MCF 10A (cell line): ENCODE data around the gene GAS2. TPM values are rescaled to one million over a fixed set of nuclear protein-coding genes. Genes with fewer than 3 reads are reported as not detected.

Experiments
- BruUV-seq: library from RNA; stranded (reverse); fragments of 400-500 nt; replicated peaks from 2 replicates; lab custom pipeline; 2021; lab: Mats Ljungman, UMichigan
- CTCF ChIA-PET: fragments of 300-600 bp; sonication (Branson Sonifier 250); formaldehyde crosslinking; extraction: SDS; loops from one replicate; lab custom pipeline; 2021; ENCODE audit warnings: antibody characterized with exemption, inconsistent platforms; lab: Yijun Ruan, JAX
- POLR2A ChIA-PET: fragments of 300-600, 350-650 bp; sonication (Branson Sonifier 250); formaldehyde crosslinking; extraction: SDS; loops from one replicate; lab custom pipeline; 2020; ENCODE audit warnings: antibody characterized with exemption, inconsistent platforms; lab: Yijun Ruan, JAX
- DNase-seq: peaks from one replicate; pipeline ENCODE4 v3.0.0-alpha.2; 2018; ENCODE audit not compliant: unreplicated experiment
- H3K27ac Mint-ChIP-seq: one replicate; pipeline ENCODE4 v1.8.0; 2022; ENCODE audit warnings: mild to moderate bottlenecking, low read depth, mixed read lengths; ENCODE audit not compliant: unreplicated experiment
- H3K27me3 Mint-ChIP-seq: one replicate; pipeline ENCODE4 v1.8.0; 2022; ENCODE audit warnings: mixed read lengths; ENCODE audit not compliant: insufficient read depth, unreplicated experiment
- H3K36me3 Mint-ChIP-seq: one replicate; pipeline ENCODE4 v1.8.0; 2022; ENCODE audit warnings: mild to moderate bottlenecking, moderate library complexity, mixed read lengths; ENCODE audit not compliant: insufficient read depth, unreplicated experiment
- H3K4me1 Mint-ChIP-seq: one replicate; pipeline ENCODE4 v1.8.0; 2022; ENCODE audit warnings: mixed read lengths; ENCODE audit not compliant: insufficient read depth, unreplicated experiment
- H3K4me3 Mint-ChIP-seq: one replicate; pipeline ENCODE4 v1.8.0; 2022; ENCODE audit warnings: mild to moderate bottlenecking, moderate library complexity, mixed read lengths; ENCODE audit not compliant: unreplicated experiment
- H3K9me3 Mint-ChIP-seq: one replicate; pipeline ENCODE4 v1.8.0; 2022; ENCODE audit warnings: mixed read lengths; ENCODE audit not compliant: unreplicated experiment
- intact Hi-C: fragments of 100-400 bp; cut with micrococcal nuclease; formaldehyde crosslinking; loops from 2 replicates; pipeline ENCODE4 v1.14.1; 2022
- total RNA-seq: library from RNA; stranded (reverse); gene quantifications from 2 replicates; pipeline ENCODE4 v1.2.3, GENCODE V29; 2022
- TF ChIP-seq, protein P1 (sequence below): fragments of 200-600 bp; IDR thresholded peaks from one replicate; pipeline ENCODE4 v1.8.0; 2022; ENCODE audit warnings: antibody characterized with exemption, mild to moderate bottlenecking; ENCODE audit not compliant: unreplicated experiment

GAS2 gene
- total RNA-seq, 1 experiment from 2014 or later = 1.4 TPM

DNA sequence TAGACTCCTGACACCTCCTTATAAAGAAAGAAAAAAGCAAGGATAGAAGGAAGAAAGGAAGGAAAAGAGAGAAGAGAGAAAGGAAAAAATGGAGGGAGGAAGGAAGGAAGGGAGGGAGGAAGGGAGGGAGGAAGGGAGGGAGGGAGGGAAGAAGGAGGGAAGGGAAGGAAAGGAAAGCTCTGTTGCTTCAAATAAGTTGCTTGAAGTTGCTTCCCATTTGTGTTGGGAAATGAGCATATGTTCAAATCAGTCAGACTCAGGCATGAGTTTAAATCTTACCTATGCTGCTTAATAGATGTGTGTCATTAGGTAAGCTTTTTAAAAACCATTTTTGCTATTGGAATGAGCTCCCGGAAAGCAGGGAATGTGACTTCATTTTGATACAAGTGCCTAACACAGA, 6.6 kb upstream of the GAS2 start:
- peaks cover 4% of the 10 kb centered on the region for H3K27me3 Mint-ChIP-seq
- DNase-seq = no peak
- TF ChIP-seq, protein P1, sequence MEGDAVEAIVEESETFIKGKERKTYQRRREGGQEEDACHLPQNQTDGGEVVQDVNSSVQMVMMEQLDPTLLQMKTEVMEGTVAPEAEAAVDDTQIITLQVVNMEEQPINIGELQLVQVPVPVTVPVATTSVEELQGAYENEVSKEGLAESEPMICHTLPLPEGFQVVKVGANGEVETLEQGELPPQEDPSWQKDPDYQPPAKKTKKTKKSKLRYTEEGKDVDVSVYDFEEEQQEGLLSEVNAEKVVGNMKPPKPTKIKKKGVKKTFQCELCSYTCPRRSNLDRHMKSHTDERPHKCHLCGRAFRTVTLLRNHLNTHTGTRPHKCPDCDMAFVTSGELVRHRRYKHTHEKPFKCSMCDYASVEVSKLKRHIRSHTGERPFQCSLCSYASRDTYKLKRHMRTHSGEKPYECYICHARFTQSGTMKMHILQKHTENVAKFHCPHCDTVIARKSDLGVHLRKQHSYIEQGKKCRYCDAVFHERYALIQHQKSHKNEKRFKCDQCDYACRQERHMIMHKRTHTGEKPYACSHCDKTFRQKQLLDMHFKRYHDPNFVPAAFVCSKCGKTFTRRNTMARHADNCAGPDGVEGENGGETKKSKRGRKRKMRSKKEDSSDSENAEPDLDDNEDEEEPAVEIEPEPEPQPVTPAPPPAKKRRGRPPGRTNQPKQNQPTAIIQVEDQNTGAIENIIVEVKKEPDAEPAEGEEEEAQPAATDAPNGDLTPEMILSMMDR = no peak
- no peak overlapping the region for H3K27ac Mint-ChIP-seq
- H3K36me3 Mint-ChIP-seq = no peaks in the 10 kb centered on the region
- no peaks in the 10 kb centered on the region for H3K9me3 Mint-ChIP-seq
- ChIA-PET CTCF (interaction anchor here (0.5 kb wide), 1 partner anchor 36 kb away, joined by 6 read pairs; no protein-coding TSS in a partner anchor), POLR2A (no interaction called here)
- no TSS peak for BruUV-seq
- H3K4me1 Mint-ChIP-seq = peaks cover 7% of the 10 kb centered on the region
- intact Hi-C loops = no loop called here
- no peak overlapping the region for H3K4me3 Mint-ChIP-seq

DNA sequence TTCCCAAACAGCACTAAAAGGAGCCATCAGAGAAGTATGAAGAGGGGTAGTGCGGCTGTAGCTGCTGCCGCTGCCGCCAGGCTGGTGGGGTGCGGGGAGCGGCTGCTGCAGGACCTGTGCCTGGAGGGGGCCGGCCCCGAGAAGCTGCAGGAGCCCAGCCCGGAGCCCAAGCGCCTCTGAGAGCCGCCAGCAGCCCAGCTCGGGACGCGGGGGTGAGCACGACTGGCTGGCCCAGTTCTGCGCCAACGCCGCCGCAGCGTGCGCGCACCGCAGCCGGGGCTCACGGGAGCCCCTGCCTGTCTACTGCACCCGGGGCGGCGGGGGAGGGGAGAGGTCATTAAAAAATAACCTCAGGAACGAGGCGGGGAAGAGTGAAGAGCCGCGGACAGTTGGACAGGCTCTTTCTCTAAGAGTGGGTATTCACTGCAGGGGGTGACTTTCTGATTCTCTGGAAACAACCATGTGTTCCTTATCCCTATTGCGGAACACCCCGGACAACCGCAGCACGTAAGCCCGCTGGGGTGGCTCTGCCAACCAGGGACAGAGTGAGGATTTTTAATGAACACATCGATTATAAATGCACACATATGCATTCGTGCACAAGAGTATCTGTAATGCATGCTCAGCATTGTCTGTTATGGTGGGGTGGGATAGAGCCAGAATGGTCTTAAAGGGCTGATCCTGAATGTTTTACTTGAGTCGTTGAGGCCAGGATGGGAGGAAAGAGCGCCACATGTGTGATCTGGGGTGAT, 453 bp downstream of the GAS2 start:
- Mint-ChIP-seq H3K4me3 (no peak overlapping the region), H3K27me3 (peaks cover 74% of the 10 kb centered on the region), H3K27ac (no peak overlapping the region), H3K36me3 (no peaks in the 10 kb centered on the region), H3K9me3 (no peaks in the 10 kb centered on the region), H3K4me1 (no peaks in the 10 kb centered on the region)
- TF ChIP-seq, protein P1 = no peak
- POLR2A ChIA-PET = no interaction called here
- BruUV-seq = no TSS peak
- intact Hi-C loops = no loop called here
- DNase-seq = no peak
- CTCF ChIA-PET = no interaction called here

DNA sequence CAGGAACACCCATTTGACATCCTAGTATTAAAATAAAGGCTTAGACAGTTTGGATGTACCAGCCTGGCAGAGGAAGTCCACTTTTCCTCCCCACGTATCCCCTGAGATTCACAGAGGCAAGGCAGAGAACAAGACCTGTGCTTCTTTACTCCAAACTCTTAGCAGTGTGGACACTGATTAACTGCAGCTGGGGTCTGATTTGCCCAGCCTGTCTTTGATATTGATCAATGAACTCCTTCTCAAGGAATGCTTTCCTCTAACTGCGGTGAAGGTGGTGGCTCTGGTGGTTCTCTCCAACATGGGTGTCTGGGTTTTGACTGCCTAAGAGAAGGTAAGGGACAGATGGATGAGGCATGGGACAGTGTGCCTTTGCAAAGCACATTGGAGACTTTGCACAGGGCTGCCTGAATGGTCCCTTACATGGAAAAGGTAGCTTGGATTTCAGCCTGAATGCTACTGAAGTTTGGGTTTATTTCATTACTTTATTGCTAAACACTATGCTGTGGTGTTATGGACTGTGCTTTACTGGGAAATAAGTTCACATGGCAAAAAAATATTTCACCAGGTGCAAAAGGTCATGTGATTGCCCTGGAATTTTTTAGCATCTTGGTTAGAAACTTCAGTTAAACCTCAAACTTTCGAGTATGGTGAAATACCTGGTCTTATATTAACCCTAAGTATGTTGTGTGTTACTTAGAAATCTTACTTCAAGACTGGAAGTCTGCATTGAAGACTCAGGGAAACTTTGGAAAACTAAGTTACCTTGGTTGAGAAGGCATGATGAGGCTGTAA, 1.8 kb downstream of the GAS2 start:
- intact Hi-C loops = no loop called here
- Mint-ChIP-seq H3K9me3 (no peaks in the 10 kb centered on the region), H3K27ac (no peak overlapping the region), H3K4me3 (no peak overlapping the region), H3K27me3 (peaks cover 86% of the 10 kb centered on the region), H3K36me3 (no peaks in the 10 kb centered on the region), H3K4me1 (no peaks in the 10 kb centered on the region)
- BruUV-seq = no TSS peak
- ChIA-PET POLR2A (no interaction called here), CTCF (no interaction called here)
- TF ChIP-seq, protein P1 = no peak
- no peak for DNase-seq

DNA sequence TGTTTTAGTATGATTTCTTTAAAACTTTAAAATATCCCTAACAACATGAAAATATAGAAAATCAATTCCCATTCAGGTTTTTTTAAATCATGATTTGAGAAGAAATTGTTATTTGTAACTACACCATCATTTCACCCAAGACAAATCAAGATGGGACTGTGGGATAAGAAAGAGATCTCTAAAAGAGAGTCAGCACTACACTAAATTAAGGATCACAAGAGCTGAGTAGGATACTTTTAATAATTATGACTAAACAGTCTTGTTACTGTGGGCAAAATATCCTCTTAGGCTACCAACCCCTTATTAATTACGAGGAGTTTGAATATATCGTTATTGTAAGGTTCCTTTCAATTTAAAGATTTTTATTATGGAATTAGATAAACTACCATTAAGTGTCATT, 3.0 kb downstream of the GAS2 start:
- Mint-ChIP-seq H3K4me3 (no peak overlapping the region), H3K36me3 (no peaks in the 10 kb centered on the region), H3K27ac (no peak overlapping the region), H3K9me3 (no peaks in the 10 kb centered on the region), H3K4me1 (no peaks in the 10 kb centered on the region), H3K27me3 (peaks cover 97% of the 10 kb centered on the region)
- intact Hi-C loops = no loop called here
- BruUV-seq = no TSS peak
- TF ChIP-seq, protein P1 = no peak
- DNase-seq = no peak
- ChIA-PET CTCF (interaction anchor here (2.6 kb wide), 1 partner anchor 118 kb away, joined by 15 read pairs; no protein-coding TSS in a partner anchor), POLR2A (no interaction called here)
